HepG2 (cell line): Measurements from ENCODE around the gene MAP3K3. TPM values are rescaled to one million over a fixed set of nuclear protein-coding genes. Genes with fewer than 3 reads are reported as not detected.
A peak's percentile ranks its signal among the peaks of the same experiment; 100 is the strongest.

ENCODE experiments used
- ELF3 ChIP-seq: IDR thresholded peaks from 2 replicates; pipeline ENCODE4 v1.6.1; 2016; ENCODE audit warnings: missing genetic modification reagents, missing compliant biosample characterization
- ETV5 ChIP-seq: IDR thresholded peaks from 2 replicates; pipeline ENCODE4 v1.6.1; 2018; ENCODE audit warnings: missing biosample characterization, missing genetic modification reagents, inconsistent platforms, borderline replicate concordance
- ETV6 ChIP-seq: sonication (generic); formaldehyde crosslinking; conservative IDR thresholded peaks from 2 replicates; pipeline ENCODE4 v1.4.0; 2020; ENCODE audit warnings: missing genetic modification reagents
- HIVEP1 ChIP-seq: sonication (generic); formaldehyde crosslinking; IDR thresholded peaks from 2 replicates; pipeline ENCODE4 v1.4.0; 2020; ENCODE audit warnings: mild to moderate bottlenecking, missing genetic modification reagents
- LBX2 ChIP-seq: sonication (generic); formaldehyde crosslinking; IDR thresholded peaks from 2 replicates; pipeline ENCODE4 v1.5.0; 2020; ENCODE audit warnings: missing genetic modification reagents, mild to moderate bottlenecking, borderline replicate concordance
- MAX ChIP-seq: IDR thresholded peaks from 2 replicates; pipeline ENCODE4 v1.6.1; 2012; ENCODE audit warnings: inconsistent platforms
- PAF1 ChIP-seq: IDR thresholded peaks from 2 replicates; pipeline ENCODE4 v1.6.1; 2016; ENCODE audit warnings: missing genetic modification reagents, missing compliant biosample characterization
- PRDM10 ChIP-seq: sonication (generic); formaldehyde crosslinking; IDR thresholded peaks from 2 replicates; pipeline ENCODE4 v1.4.0; 2020; ENCODE audit warnings: low read depth, missing genetic modification reagents
- SOX5 ChIP-seq: IDR thresholded peaks from 2 replicates; pipeline ENCODE4 v1.6.1; 2016; ENCODE audit warnings: borderline replicate concordance
- YEATS2 ChIP-seq: sonication (generic); formaldehyde crosslinking; IDR thresholded peaks from 2 replicates; pipeline ENCODE4 v1.4.0; 2020; ENCODE audit warnings: missing genetic modification reagents, borderline replicate concordance
- ZBTB43 ChIP-seq: sonication (generic); formaldehyde crosslinking; conservative IDR thresholded peaks from 2 replicates; pipeline ENCODE4 v1.4.0; 2020; ENCODE audit warnings: missing genetic modification reagents
- ZHX1 ChIP-seq: sonication (generic); formaldehyde crosslinking; IDR thresholded peaks from 2 replicates; pipeline ENCODE4 v1.8.1; 2022; ENCODE audit warnings: low read depth, mild to moderate bottlenecking, missing genetic modification reagents
- ZNF281 ChIP-seq: sonication (generic); formaldehyde crosslinking; IDR thresholded peaks from 2 replicates; pipeline ENCODE4 v1.4.0; 2020; ENCODE audit warnings: missing genetic modification reagents, borderline replicate concordance
- ZNF614 ChIP-seq: IDR thresholded peaks from 2 replicates; pipeline ENCODE4 v1.6.1; 2018; ENCODE audit warnings: missing biosample characterization, missing genetic modification reagents, inconsistent platforms, borderline replicate concordance
- polyA plus RNA-seq, 8 experiments: library from polyadenylated mRNA; depleted of rRNA in 3 of 8; stranded (reverse) in 7 of 8; unstranded in 1 of 8; fragments of >200 nt; fragmentation: Illumina TruSeq in 4 of 8; extraction: Trizol in 4 of 8; gene quantifications; 2 replicates each; pipeline versions ENCODE4 v1.2.1 to v1.2.3, GENCODE V29; 2011 to 2016; ENCODE audit warnings: low read depth in 4 of 8, missing spikeins in 1 of 8, mixed read lengths in 1 of 8; ENCODE audit not compliant: insufficient read depth in 1 of 8
- total RNA-seq, 5 experiments: library from RNA; depleted of rRNA; stranded (reverse); fragments of >200 nt; fragmentation: Illumina TruSeq; extraction: Trizol; gene quantifications; 2 replicates each; pipeline ENCODE4 v1.2.3, GENCODE V29; 2016; ENCODE audit warnings: low read depth in 1 of 5

The MAP3K3 gene
- total and polyA plus RNA-seq, 2 of the 13 experiments (the other 11 are each of a cell fraction or from before 2014, with no cell fraction given): 17.7 to 21.8 TPM

GRCh38 chr17:63697341-63698286 is 75.4 kb downstream of the MAP3K3 start (continued):
- TF ChIP-seq ETV6 (CRISPR knock-in tag) (no peak), YEATS2 (no peak), LBX2 (CRISPR knock-in tag) (no peak), ZBTB43 (no peak), ELF3 (CRISPR knock-in tag) (no peak), MAX (0 out of 2 replicates have a peak, but pooled peaks have one; percentile 5), HIVEP1 (CRISPR knock-in tag) (peak; percentile 27; the same call in 1 of the 2 replicates), PAF1 (peak; percentile 70; the same call in 1 of the 2 replicates), ZNF614 (no peak), PRDM10 (CRISPR knock-in tag) (0 out of 2 replicates have a peak, but pooled peaks have one; percentile 44), ZHX1 (CRISPR knock-in tag) (no peak), ZNF281 (CRISPR knock-in tag) (peak; percentile 83), ETV5 (CRISPR knock-in tag) (peak; percentile 47), SOX5 (CRISPR knock-in tag) (no peak)
